ENCODE results near the gene C19orf85.

GRCh38 chr19:55492362-55492944, 27.9 kb upstream of the C19orf85 start:
- TF ChIP-seq POLR2A (IDR thresholded peaks at IDR 0.05; ENCODE audit: low read depth, low read length) (no peak), ZNF274 (IDR thresholded peaks at IDR 0.05; ENCODE audit: insufficient read depth, insufficient read length) (no peak), CTCF (IDR thresholded peaks at IDR 0.05 in 2 of 3, conservative IDR thresholded peaks at IDR 0.05 in 1 of 3; ENCODE audit: control insufficient read depth in 2 of 3, extremely low read depth in 1 of 3, insufficient read depth in 1 of 3, low read depth in 3 of 3, low read length in 3 of 3) (no peak), NFYB (IDR thresholded peaks at IDR 0.05; ENCODE audit: insufficient read depth, low read depth, low read length) (no peak), POLR2AphosphoS5 (IDR thresholded peaks at IDR 0.05; ENCODE audit: low read length) (no peak), REST (IDR thresholded peaks at IDR 0.05; ENCODE audit: low read depth, low read length) (no peak), USF1 (IDR thresholded peaks at IDR 0.05; ENCODE audit: borderline replicate concordance, extremely low read length, insufficient read depth, low read depth, low read length) (no peak), TCF7 (IDR thresholded peaks at IDR 0.05; ENCODE audit: borderline replicate concordance) (no peak)

All from GM12878 (cell line).